Measurements from ENCODE around the gene RAI1. TPM values are rescaled to one million over a fixed set of nuclear protein-coding genes. Genes with fewer than 3 reads are reported as not detected.

Gene RAI1
- total RNA-seq, 1 donor from 2014 or later = 6.0 TPM

DNA sequence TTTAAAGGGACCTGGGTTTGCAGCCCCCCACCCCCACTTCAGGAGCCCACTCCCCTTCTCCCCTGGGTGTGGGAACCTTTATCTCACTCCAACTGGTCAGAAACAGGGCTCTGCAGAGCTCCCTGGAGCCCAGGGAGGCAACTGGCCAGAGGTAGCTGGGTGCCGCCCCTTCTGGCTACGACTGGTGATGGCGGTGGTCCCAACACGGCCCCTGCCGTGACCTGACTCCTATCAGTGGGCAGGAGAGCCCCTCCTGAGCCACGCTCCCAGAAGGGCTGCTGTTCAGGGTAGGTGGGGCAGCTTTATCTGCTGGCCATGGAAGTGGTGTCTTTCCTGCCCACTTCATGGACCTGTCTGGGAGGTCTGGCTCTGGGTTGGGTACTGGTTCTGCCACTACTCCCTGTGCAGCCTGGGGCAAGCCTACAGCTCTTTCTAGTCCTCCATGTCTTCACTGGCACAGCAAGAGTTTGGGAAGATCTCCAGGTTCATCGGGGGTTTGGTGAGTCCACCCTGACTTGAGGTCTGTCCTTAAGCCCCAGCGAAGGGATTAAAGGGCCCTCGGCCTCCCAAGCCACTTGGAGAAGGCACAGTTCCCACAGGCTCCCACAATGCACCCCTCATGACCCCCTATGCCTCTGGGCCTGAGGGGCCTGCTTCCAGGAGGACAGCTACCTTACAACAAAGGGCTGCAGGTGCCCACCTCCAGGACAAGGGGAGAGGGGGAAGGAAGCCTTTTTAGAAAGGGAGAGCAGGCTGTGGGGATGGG lies 161.0 kb downstream of the RAI1 start:
- no peak for DNase-seq (ENCODE audit: low read depth in 2 of 2)

DNA sequence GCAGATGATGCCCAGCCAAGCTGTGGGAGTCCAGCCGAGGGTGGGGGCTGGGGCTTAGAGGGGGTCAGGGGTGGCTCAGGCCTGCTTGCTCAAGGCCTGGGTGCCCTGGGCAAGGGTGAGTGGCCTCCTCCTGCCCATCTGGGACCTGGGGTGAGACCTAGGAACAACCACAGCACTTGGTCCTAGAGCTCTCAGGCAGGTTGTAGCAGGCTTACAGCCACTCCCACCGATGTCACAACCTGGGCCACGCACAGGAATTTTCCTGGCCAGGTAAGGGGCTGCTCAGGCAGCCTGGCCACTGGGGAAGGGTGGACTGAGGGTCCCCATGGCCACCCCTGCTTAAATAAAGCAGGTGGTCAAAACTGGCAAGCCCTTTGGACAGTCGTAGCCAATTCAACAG lies 161.8 kb downstream of the RAI1 start:
- no peak for DNase-seq (ENCODE audit: low read depth in 2 of 2)

- no peak for DNase-seq (ENCODE audit: low read depth in 2 of 2)
These were observed 162.8 kb downstream of the RAI1 start for GRCh38 chr17:17844079-17844478.

GRCh38 chr17:17844500-17844899 lies 163.2 kb downstream of the RAI1 start:
- no peak for DNase-seq (ENCODE audit: low read depth in 2 of 2)

DNA sequence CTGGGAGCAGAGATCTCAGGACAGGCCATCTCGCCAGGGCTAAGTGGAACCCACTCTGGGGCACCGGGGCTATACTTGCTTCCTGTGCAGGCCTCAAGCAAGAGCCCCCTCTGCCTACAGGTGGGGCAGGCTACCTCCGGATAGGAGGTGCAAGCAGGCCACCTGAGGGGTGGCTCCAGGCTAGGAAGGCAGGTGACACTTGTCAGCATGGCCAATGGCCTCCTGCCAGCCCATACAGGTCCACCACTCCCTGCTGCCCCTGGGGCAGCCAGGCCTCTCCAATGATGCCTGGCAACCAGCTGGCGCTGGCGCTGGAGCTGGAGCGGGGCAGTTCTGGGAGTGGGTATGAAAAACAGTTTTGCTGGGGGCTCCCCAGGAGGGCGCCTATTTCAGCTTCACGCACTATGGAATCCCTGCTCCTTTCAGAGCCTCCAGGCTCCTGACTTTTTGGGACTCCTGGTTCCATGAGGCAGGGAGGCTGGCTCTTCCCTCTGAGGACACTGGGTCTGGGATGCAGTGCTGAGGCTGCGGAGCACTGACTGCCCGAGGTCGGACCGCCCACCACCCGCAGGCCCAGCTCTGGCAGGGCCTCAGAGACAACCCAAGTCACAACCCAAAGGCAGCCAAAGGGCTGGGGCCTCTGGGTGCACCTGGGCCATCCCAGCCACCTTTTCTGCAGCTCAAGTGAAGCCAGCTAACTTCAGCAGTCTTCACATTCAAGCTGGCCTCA lies 164.0 kb downstream of the RAI1 start:
- no peak for DNase-seq (ENCODE audit: low read depth in 2 of 2)

DNA sequence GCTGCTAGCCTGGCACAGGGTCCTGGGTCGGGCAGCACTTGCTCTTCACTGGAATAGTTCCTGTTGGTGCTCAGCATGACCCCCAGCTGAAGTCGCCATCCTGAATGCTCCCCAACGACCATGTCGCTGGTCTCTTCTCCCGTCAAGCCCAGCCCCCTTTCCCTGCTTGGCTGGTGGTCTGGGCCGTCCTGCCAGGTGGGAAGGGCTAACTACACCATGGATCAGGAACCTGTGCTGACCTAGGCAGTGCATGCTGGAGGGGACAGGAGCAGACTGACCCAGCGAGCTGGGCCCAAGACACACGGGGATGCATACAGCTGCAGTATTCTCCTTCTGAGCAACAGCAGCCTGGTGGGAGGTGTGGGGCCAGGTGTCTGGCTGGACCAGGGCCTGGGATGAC lies 164.7 kb downstream of the RAI1 start:
- no peak for DNase-seq (ENCODE audit: low read depth in 2 of 2)

- no peak for DNase-seq (ENCODE audit: low read depth in 2 of 2)
These were observed 165.4 kb downstream of the RAI1 start for GRCh38 chr17:17846645-17847044.

- DNase-seq (ENCODE audit: low read depth in 2 of 2) = no peak
These were observed 165.9 kb downstream of the RAI1 start for GRCh38 chr17:17847118-17847689.

GRCh38 chr17:17847726-17848125 lies 166.5 kb downstream of the RAI1 start:
- no peak for DNase-seq (ENCODE audit: low read depth in 2 of 2)

GRCh38 chr17:17848311-17849082 lies 167.2 kb downstream of the RAI1 start:
- no peak for DNase-seq (ENCODE audit: low read depth in 2 of 2)

DNA sequence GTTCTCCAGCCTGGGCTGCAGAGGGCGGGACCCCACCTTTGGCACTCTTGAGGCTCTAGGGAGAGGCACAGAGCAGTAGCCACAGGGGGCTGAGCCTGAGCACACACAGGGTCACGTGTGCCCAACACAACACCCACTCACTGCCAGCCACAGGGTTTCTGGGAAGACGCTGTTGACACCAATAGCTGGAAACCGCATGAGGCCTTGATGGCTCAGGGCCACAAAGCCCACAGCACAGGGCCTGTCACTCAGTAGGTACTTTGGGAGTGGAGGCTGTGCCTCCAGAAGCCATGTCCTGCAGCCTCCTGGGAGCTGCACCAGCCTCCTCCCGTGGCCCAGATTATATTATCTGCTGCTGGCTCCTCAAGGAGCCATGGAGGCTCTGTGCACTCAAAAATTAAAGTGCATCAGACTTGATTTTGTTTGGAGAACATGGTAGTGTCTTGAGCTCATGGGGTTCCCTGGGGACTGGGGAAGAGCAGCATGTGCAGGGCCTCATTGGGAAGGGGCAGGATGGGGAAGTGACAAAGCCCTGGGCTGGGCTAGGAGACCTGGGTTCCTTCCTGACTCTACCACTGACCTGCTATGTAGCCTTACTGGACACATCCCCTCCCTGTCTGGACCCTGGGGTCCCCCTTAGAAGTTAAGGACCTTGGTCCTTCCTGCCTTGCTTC lies 168.0 kb downstream of the RAI1 start:
- no peak for DNase-seq (ENCODE audit: low read depth in 2 of 2)

DNA sequence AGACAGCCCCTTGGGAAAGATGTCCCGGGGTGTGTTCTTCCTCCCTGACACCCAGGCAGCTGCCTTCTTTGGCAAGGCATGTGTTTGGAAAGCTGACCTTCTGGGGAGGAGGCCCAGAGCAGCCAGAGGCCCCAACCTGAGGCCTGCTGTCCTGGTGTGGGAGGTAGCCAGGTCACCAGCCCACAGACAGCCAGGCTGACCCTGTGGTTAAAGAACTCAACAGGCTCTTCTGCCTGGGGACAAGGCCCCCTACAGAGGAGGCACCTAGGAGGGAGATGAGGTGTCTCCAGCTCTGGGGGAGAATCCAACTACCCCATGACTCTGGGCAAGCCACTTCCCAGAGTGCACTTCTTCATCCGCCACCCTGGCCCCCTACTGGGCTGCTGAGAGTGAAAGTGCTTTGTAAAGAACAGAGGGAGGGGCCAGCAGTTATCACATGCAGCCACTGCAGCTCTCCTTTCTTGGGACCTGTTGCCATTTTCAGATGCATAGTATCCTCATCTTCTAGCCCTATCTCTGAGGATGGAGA lies 168.7 kb downstream of the RAI1 start:
- DNase-seq (ENCODE audit: low read depth in 2 of 2) = peak in 1 of 2 donors; percentile 45

DNA sequence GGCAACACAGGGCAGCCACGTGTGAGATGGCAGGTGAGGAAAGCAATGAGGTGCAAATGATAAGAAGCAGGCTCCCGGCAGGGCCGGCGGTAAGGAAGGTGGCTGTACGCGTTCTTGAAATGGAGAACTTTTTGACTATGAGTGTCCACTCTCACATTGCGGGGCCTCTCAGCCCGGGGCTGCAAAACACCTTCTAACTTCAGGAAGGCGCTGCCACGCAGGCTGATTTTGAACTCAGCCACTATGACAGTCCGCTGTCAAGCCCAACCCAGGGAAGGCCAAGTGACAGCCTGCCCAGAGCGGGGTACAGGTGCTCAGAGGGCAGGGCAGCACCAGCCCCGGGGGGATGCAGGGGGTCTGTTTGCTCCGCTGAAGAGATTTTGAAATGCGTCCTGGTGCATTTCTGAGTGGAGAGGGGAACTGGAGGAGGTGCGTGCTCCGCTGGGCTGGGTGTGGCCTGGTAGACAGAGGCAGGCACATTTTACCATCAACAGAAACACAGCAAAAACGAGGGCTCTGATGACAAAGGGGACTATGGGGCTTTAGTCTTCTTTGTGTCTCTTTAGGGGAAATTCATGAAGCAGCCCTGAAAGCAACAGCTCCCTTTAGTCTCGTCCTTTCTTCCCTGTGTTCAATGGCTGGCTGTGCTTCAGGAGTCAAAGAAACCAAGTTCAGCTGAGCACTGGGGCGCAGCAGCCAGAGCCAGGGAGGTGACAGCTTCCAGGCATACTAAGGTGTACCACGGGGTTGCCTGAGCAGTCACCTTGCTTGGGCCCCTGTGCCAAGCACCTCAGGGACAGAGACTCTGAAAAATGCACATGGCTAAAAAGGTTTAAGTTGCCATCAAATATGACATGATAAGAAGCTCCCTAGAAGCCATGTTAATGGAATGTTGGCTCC lies 170.1 kb downstream of the RAI1 start:
- DNase-seq (ENCODE audit: low read depth in 2 of 2) = no peak

DNA sequence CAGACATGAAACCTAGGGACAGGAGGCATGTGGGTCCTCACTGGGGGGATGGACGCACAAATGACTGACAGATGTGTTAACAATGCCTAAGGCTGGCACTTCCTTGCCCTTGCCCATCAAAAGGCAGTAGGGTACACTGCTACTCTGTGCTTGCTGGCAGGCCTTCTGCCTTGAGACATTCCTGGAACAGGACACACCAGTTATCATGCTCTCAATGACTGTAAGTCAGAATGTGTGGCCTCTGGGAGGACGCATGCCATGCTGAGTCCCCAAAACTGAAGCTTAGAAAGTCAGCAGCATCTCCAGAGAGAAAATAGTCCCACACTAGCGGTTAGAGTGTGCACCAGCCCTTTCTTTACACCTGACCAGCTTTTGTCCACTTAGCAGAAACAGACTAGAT lies 171.7 kb downstream of the RAI1 start:
- DNase-seq (ENCODE audit: low read depth in 2 of 2) = no peak

DNA sequence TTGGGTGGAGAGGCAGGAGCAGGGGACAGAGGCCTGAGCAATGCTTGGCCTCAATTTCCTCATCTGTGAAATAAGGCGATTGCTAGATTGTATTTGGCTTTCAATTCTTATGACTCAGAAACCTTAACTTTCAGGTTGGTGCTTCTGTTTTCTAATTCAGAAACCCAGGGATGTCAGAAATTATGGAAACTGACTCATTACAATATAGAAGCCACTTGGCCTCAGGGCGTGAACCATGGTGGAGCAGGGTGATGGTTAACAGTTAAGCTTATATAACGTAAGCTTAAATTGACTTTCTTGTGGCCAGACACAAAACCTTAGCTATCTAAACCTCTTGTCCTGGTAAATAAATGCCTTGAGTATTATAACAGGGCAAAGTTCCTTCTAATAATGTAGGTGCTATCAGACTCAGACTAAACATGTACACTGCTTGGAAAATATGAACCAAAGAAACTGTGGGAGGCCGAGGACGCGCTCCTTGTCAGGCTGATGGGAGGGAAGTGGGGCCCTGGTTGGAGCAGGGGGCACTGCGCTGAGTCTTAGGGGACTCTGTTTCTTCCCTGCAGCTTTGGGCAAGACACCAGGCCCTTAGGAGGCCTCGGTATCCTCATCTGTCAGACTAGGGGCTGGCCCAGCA lies 172.7 kb downstream of the RAI1 start:
- no peak for DNase-seq (ENCODE audit: low read depth in 2 of 2)

DNA sequence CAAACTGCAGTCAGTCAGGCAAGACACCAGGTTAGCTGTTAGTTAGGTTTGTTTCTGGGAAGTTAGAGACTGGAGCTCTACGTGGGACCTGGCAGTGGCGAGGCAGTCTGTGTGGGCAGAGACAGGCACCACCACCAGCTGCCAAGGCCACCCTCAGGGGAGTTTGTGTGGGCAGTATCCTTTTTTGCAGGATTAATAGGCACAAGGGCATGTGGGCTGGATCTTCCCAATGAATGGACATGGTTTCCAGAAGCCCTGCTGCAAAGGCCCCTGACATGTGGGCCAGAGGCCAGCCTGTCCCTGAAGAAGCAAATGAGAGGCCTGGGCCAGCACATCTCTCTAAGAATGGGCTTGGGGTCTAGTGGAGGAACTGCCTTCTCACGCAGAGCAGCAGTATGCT lies 174.7 kb downstream of the RAI1 start:
- no peak for DNase-seq (ENCODE audit: low read depth in 2 of 2)

DNA sequence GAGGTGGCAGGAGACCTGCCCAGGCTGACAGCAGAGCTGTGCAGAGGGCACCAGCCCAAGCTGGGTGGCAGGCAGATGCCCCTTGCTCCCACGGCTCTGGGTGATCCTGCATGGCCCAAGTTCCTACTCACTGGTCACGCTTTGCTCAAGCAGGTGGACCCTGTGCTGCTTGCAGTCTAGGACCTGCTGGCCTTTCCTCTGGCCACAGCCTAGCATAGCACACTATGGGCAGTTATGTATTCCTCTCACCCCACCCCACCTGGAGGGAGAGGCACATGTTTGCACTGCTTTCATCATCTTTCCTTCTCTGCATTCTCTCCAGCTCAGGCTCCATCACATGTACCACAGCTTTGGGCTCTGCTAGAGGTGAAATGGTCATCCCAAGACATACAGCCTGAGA lies 175.1 kb downstream of the RAI1 start:
- DNase-seq (ENCODE audit: low read depth in 2 of 2) = no peak

DNA sequence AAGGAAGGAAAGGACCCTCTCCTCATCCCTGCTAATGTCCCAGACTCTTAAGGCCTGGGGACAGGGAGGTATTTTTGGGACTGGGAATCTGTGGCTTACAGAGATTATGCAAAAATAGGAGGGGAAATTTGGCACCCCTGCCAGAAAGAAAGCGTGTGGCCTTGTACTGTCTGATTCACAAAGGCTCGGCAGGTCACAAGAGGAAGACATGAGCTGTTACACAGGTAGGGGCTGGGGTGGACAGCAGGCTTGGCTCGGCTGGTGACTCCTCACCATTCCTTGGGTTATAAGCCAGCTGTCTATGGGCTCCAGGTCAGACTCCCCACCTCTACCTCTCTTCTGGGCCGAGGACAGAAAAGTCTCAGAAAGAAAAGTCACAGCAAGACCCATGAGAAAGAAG lies 176.2 kb downstream of the RAI1 start:
- DNase-seq (ENCODE audit: low read depth in 2 of 2) = no peak

DNA sequence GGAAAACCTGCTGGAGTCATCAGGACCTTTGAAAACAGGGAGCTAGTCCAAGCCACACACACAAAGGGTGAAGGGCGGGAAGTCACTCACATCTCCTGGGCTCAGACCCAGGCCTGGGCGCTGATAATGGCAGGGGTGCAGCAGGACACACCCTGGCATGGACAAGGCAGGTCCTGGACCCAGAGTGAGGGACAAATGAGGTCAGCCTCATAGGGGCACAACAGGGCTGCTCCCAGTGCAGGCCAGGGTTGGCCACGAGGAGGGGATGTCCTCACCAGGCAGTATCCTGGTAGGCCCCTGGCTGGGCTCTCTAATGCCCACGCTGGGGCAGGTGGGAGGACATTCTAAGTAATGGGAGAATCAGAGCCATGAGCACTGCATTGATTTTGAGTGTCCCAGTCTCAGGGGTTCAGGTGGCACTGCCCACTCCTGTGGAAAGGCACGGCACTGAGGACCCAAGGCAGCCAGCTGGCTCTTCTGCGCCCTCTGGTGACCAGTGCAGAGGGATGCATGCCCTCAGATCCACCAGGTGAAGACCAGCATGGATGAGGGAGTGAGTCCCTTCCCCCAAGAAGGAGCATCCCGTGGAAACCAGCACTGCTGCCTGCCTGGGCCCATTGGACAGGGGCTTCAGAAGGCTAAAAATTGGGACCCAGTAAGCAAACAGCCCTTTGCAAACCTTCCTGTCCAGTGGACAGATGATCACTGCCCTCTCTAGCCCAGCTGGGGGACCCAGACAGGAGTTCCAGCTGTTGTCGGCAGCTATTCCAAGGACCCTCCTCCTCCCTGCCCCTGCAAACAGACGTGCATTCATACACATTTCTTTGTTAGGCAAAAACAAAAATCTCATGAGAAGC lies 178.9 kb downstream of the RAI1 start:
- peak in 1 of 2 donors; percentile 62 for DNase-seq (ENCODE audit: low read depth in 2 of 2)
